Endometrium (tissue), 2 donors: ENCODE measurements around the gene UTP14A.

ENCODE experiments used
- FAIRE-seq: peaks from 2 replicates; lab custom pipeline; 2012; peaks lifted over from hg19 to GRCh38; lab: Jason Lieb, UNC
- donor health status: control.
- donor health status: control.

Gene UTP14A

DNA sequence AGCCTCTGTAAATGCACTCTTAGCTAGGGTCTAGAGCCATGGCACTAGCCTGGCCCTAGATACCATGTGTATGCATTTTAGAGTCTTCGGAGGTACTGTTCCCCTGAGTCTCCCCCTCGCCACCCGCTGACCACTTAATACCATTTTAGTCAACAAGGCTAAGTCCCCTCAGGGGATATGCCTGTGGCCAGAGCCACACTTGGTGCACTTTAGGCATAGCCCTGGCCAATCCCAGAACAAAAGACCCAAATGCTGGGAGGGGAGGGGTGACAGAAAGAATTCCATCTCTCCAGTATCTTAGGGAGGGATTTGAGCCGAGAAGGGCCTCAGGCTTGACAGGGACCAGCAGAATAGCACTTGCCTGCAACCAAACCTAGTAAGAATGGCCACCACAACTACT, 47.9 kb downstream of the UTP14A start:
- FAIRE-seq, result no peak

GRCh38 chrX:129954804-129955203, 48.8 kb downstream of the UTP14A start:
- no peak for FAIRE-seq

GRCh38 chrX:129955682-129956081, 49.7 kb downstream of the UTP14A start:
- no peak for FAIRE-seq

GRCh38 chrX:129956145-129956544, 50.2 kb downstream of the UTP14A start:
- FAIRE-seq, result no peak

GRCh38 chrX:129956765-129957164, 50.8 kb downstream of the UTP14A start:
- no peak for FAIRE-seq

DNA sequence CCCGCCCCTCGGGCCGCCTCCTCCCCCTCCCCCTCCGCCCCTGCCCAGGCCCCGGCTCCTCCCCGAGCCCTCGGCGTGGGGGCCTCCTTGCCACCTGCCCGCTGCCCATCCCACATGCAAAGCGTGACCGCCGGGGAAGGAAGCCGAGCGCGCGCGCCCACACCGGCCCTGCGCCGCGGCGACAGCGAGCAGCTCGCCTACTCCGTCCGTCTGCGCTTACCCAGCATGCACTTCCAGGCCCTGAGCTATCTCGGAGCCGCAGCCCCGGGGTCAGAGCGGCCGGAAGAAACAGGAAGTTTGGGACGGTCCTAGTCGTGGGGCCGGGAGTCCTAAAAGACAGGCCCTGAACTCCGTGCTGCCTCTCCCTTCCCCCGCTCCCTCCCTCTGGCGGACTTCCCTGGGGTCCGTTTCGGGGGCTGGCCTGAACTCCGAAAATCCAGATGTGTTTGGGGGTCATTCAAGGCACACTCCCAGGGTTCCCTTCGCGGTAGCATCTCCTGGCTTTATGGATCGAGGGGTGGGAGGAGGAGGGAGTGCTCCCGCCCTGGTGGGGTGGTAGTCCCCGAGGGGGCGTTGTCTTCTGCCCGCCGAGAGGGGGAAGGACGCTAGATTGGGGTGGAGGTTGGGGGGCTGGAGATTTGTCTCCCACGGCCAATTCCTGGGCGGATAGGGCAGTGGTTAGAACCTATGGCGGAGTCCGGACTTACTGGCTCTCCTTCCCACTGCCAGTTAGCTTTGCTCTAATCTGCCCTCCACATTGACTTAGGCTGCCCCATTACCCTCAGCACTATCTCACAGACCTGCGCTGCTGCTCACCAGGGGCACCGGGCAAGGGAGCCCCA, 51.5 kb downstream of the UTP14A start:
- no peak for FAIRE-seq

- FAIRE-seq, result no peak
Observed at GRCh38 chrX:129958083-129958465, 52.1 kb downstream of the UTP14A start.

GRCh38 chrX:129958814-129959492, 53.0 kb downstream of the UTP14A start:
- no peak for FAIRE-seq

GRCh38 chrX:129959493-129959832, 53.5 kb downstream of the UTP14A start:
- FAIRE-seq, result no peak

DNA sequence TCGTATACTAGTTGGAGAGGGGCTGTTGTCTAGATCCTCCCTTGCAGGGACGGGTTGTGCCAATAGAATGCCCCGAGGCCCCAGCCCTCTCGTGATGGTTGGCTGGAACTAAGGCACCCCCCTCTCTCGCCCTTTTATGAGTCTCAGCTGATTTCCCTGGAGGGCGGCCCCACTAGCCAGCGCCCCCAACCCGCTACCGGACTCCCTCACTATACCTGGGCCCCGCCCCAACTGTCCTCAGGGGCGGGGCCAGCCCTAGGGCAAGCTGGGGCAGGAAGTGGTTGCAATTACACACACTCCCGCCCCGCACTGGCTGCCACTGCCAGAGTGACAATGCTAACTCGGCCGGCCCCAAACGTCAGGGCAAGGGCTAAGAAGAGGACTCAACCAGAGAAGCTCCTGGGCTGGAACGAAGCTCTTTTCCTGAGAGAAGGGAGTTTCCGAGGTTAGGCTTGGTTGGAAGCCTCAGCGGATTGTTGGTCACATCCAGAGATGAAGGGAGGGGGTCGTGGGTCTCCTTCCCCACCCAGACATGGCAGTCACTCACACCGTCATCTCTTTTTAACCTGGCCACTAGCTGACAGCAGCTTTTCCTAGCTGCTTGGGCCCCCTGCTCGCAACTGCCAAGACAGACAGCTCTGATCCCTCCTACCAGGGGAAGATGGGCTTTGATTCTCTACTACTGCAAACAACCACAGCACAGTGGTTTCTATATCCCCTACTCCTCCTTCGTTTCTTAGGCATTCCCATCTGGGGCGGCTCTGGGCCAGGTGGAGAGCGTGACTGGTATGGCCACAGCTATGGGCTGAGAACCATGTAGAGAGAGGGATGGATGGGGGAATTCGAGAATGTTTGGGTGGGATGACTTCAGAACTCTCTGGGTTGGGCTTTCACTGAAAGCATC, 55.5 kb downstream of the UTP14A start:
- no peak for FAIRE-seq

- FAIRE-seq, result no peak
Observed at GRCh38 chrX:129963729-129964128, 57.8 kb downstream of the UTP14A start.

GRCh38 chrX:129965166-129965565, 59.2 kb downstream of the UTP14A start:
- no peak for FAIRE-seq

DNA sequence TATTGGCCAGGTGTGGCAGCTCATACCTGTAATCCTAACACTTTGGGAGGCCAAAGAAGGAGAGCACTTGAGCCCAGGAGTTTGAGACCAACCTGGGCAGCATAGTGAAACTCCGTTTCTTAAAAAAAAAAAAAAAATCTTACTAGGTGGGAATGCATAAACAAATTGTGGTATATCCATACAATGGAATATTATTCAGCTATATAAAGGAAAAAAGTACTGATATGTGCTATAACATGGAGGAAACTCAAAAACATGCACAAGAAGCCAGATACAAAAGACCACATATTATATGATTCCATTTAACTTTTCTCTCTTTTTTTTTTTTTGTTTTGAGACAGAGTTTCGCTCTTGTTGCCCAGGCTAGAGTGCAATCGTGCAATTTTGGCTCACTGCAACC, 63.0 kb downstream of the UTP14A start:
- FAIRE-seq, result no peak

DNA sequence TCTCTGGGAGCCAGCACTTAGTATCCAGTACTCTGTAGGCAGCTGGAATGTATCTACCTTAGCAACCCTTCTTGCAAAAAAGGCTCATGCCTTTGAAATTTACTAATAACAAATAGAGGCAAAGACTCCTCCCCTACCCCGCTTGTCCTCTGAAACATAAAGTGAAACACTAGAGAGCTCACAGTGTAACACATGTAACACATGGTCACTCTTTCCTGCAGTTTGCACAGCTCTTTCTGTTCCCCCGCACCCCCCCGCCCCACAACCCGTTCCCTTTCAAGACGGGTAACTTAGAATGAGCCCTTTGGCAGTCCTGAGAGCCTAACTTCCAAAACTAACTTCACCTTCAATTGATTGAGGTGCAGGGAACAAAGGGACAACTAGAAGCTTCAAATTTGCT, 70.5 kb downstream of the UTP14A start:
- FAIRE-seq, result no peak
